Adrenal gland (tissue), 5 donors: ENCODE measurements around the gene TEKT1.

Source experiments
- POLR2A ChIP-seq, 2 donors: fragments of 450-650 bp; IDR thresholded peaks; one replicate each; pipeline ENCODE4 v1.6.1; 2017; ENCODE audit warnings: antibody characterized with exemption in 2 of 2, mild to moderate bottlenecking in 2 of 2, moderate library complexity in 1 of 2
- TF ChIP-seq, protein P1 (sequence below), 6 experiments: fragments of 450-650 bp in 4 of 6; fragments of 200-600 bp in 2 of 6; sonication (generic) in 1 of 6; IDR thresholded peaks; 1 replicate in 5 of 6; 2 replicates in 1 of 6; pipeline versions ENCODE4 v1.5.1 to v1.8.0; 2016 to 2021; ENCODE audit warnings: antibody characterized with exemption in 6 of 6, mild to moderate bottlenecking in 2 of 6, moderate library complexity in 1 of 6
- donor health status: DM: no; HTN: no; CAD: no.

- TF ChIP-seq, protein P1, sequence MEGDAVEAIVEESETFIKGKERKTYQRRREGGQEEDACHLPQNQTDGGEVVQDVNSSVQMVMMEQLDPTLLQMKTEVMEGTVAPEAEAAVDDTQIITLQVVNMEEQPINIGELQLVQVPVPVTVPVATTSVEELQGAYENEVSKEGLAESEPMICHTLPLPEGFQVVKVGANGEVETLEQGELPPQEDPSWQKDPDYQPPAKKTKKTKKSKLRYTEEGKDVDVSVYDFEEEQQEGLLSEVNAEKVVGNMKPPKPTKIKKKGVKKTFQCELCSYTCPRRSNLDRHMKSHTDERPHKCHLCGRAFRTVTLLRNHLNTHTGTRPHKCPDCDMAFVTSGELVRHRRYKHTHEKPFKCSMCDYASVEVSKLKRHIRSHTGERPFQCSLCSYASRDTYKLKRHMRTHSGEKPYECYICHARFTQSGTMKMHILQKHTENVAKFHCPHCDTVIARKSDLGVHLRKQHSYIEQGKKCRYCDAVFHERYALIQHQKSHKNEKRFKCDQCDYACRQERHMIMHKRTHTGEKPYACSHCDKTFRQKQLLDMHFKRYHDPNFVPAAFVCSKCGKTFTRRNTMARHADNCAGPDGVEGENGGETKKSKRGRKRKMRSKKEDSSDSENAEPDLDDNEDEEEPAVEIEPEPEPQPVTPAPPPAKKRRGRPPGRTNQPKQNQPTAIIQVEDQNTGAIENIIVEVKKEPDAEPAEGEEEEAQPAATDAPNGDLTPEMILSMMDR (IDR thresholded peaks at IDR 0.05) = no peak
- no peak for TF ChIP-seq POLR2A (IDR thresholded peaks at IDR 0.05)
These were observed 37.6 kb downstream of the TEKT1 start for GRCh38 chr17:6793748-6794493.
